Activated CD4-positive, alpha-beta T cell treated with anti-CD3 and anti-CD28 coated beads for 36 hours (primary cell): ENCODE results near the gene SLC23A1. TPM values are rescaled to one million over a fixed set of nuclear protein-coding genes. Genes with fewer than 3 reads are reported as not detected.

ENCODE experiments used
- total RNA-seq, 2 experiments: library from RNA; stranded (reverse); gene quantifications; one replicate each; pipeline ENCODE4 v1.2.3, GENCODE V29; 2021

SLC23A1 gene
- total RNA-seq, 2 experiments from 2014 or later, result 0.43 to 0.53 TPM

Other genes with a start within 250 kb of the SLC23A1 start
- 10 to 100 TPM; 11.2 to 14.4 TPM for gene SIL1, start 184.9 kb downstream of the SLC23A1 start, total RNA-seq
- gene MATR3, start 89.6 kb downstream of the SLC23A1 start, total RNA-seq, result 100 to 1,000 TPM; 113 to 133 TPM
- gene PAIP2, start 41.4 kb downstream of the SLC23A1 start, total RNA-seq, result 100 to 1,000 TPM; 101 to 126 TPM
- 1 to 10 TPM; 7.8 to 9.8 TPM for gene MZB1, start 6.6 kb upstream of the SLC23A1 start, total RNA-seq
- 1 to 10 TPM; 3.2 TPM for gene PROB1, start 11.8 kb upstream of the SLC23A1 start, total RNA-seq
- gene SPATA24, start 20.8 kb upstream of the SLC23A1 start, total RNA-seq, result 1 to 10 TPM; 4.6 to 5.9 TPM
- gene DNAJC18, start 56.2 kb upstream of the SLC23A1 start, total RNA-seq, result 10 to 100 TPM; 33.1 to 35.6 TPM
- 1 to 10 TPM in 1 of 2 experiments, under 1 TPM in 1; 0.83 to 2.6 TPM for gene ECSCR, start 79.4 kb upstream of the SLC23A1 start, total RNA-seq
- under 1 TPM; 0.46 to 0.50 TPM for gene SMIM33, start 87.7 kb upstream of the SLC23A1 start, total RNA-seq
- gene STING1, start 99.5 kb upstream of the SLC23A1 start, total RNA-seq, result 100 to 1,000 TPM; 178 to 183 TPM
- gene UBE2D2, start 178.0 kb upstream of the SLC23A1 start, total RNA-seq, result 100 to 1,000 TPM; 262 to 289 TPM